HepG2 (cell line): Measurements from ENCODE around the gene NSMF. TPM values are rescaled to one million over a fixed set of nuclear protein-coding genes. Genes with fewer than 3 reads are reported as not detected.

ENCODE experiments used
- ATAC-seq: fragments of 200-7000 bp; cut with Tn5 transposase; 3 replicates; pipeline ENCODE4 v1.9.1; 2020; ENCODE audit warnings: mild to moderate bottlenecking, moderate library complexity
- BruUV-seq: library from RNA; stranded (reverse); fragments of 400-500 nt; replicated peaks from 2 replicates; lab custom pipeline; 2021; lab: Mats Ljungman, UMichigan
- CTCF ChIA-PET: fragments of 300-600 bp; formaldehyde crosslinking; extraction: SDS; loops from one replicate; lab custom pipeline; 2021; ENCODE audit warnings: low total read pairs, inconsistent platforms, low intra/inter-chr PET ratio; lab: Yijun Ruan, JAX
- POLR2A ChIA-PET: fragments of 350-600 bp; sonication (Branson Sonifier 250); formaldehyde crosslinking; loops from one replicate; lab custom pipeline; 2020; ENCODE audit warnings: antibody characterized with exemption, inconsistent platforms; lab: Yijun Ruan, JAX
- DNase-seq: peaks from one replicate; pipeline ENCODE4 v3.0.0-alpha.2; 2015; ENCODE audit warnings: low spot score
- FAIRE-seq: peaks from 3 replicates; lab custom pipeline; 2011; peaks lifted over from hg19 to GRCh38; lab: Jason Lieb, UNC
- H2AFZ ChIP-seq: one replicate; pipeline ENCODE4 v1.6.1; 2011; ENCODE audit warnings: low read length, inconsistent platforms
- H3K27ac ChIP-seq: fragments of 300-600 bp; 3 replicates; pipeline ENCODE4 v1.8.0; 2011; ENCODE audit warnings: mixed run types, mild to moderate bottlenecking, mixed read lengths, low read length, inconsistent platforms; ENCODE audit not compliant: insufficient read depth; ENCODE audit errors: extremely low read length
- H3K27me3 ChIP-seq, 2 experiments: fragments of 200-600 bp in 1 of 2; 2 replicates in 1 of 2; 3 replicates in 1 of 2; pipeline versions ENCODE4 v1.6.0 to v1.8.0; 2011; ENCODE audit warnings: low read length in 2 of 2, mild to moderate bottlenecking in 2 of 2, moderate library complexity in 2 of 2, inconsistent platforms in 1 of 2; ENCODE audit not compliant: insufficient read depth in 2 of 2, control insufficient read depth in 1 of 2
- H3K36me3 ChIP-seq, 2 experiments: fragments of 200-600 bp in 1 of 2; replicated peaks in 1 of 2; 2 replicates in 1 of 2; 3 replicates in 1 of 2; pipeline versions ENCODE4 v1.5.1 to v1.8.0; 2011; ENCODE audit warnings: low read length in 2 of 2, inconsistent platforms in 1 of 2; ENCODE audit not compliant: insufficient read depth in 2 of 2, control insufficient read depth in 1 of 2
- H3K4me1 ChIP-seq: 2 replicates; pipeline ENCODE4 v1.5.1; 2012; ENCODE audit warnings: low read length, inconsistent platforms; ENCODE audit not compliant: insufficient read depth
- H3K4me2 ChIP-seq: 2 replicates; pipeline ENCODE4 v1.6.0; 2011; ENCODE audit warnings: low read depth, low read length, inconsistent platforms
- H3K4me3 ChIP-seq, 3 experiments: fragments of 200-600 bp in 1 of 3; sonication (generic), shearing (Covaris generic) in 1 of 3; replicated peaks in 1 of 3; 2 replicates each; pipeline ENCODE4 v1.5.1; 2011 to 2016; ENCODE audit warnings: low read length in 3 of 3, inconsistent platforms in 2 of 3, low read depth in 2 of 3, mild to moderate bottlenecking in 2 of 3, control low read depth in 1 of 3, mixed read lengths in 1 of 3; ENCODE audit not compliant: insufficient read depth in 1 of 3
- H3K79me2 ChIP-seq: one replicate; pipeline ENCODE4 v1.6.1; 2011; ENCODE audit warnings: low read length, inconsistent platforms; ENCODE audit not compliant: insufficient read depth
- H3K9ac ChIP-seq: 2 replicates; pipeline ENCODE4 v1.6.0; 2011; ENCODE audit warnings: mild to moderate bottlenecking, low read depth, low read length, inconsistent platforms; ENCODE audit not compliant: insufficient read depth
- H3K9me3 ChIP-seq: 2 replicates; pipeline ENCODE4 v1.5.1; 2012; ENCODE audit warnings: mild to moderate bottlenecking, low read length
- H4K20me1 ChIP-seq: 2 replicates; pipeline ENCODE4 v1.6.0; 2011; ENCODE audit warnings: inconsistent platforms, mild to moderate bottlenecking, low read length, moderate library complexity; ENCODE audit not compliant: insufficient read depth
- AGO2 ChIP-seq: fragments of 200-400 bp; formaldehyde crosslinking; optimal IDR thresholded peaks from 2 replicates; pipeline ENCODE3; 2017; ENCODE audit warnings: mild to moderate bottlenecking, low read depth, low read length, moderate library complexity
- HNRNPL ChIP-seq: fragments of 200-400 bp; formaldehyde crosslinking; IDR thresholded peaks from 2 replicates; pipeline ENCODE4 v1.6.1; 2017; ENCODE audit warnings: mild to moderate bottlenecking, low read depth, low read length
- ZNF496 ChIP-seq: sonication (generic); formaldehyde crosslinking; IDR thresholded peaks from 2 replicates; pipeline ENCODE4 v1.8.1; 2023; ENCODE audit warnings: mild to moderate bottlenecking, moderate library complexity, missing genetic modification reagents; ENCODE audit not compliant: insufficient replicate concordance
- ZNF768 ChIP-seq: sonication (generic); formaldehyde crosslinking; IDR thresholded peaks from 2 replicates; pipeline ENCODE4 v1.4.0; 2020; ENCODE audit warnings: missing genetic modification reagents
- WGBS: methylation state at CpG from one replicate; pipeline ENCODE4 v1.1.6; 2017; ENCODE audit warnings: low lambda C conversion rate; 5-methylcytosine and 5-hydroxymethylcytosine counted together
- in situ Hi-C: cut with HindIII; loops from 2 replicates; pipeline ENCODE4 v1.10.0; 2017; ENCODE audit warnings: low pct_unique_long_range_greater_than_20kb; ENCODE audit not compliant: extremely low pct_ligation_motif_present
- intact Hi-C: fragments of 100-400 bp; cut with micrococcal nuclease; formaldehyde crosslinking; loops from one replicate; pipeline ENCODE4 v1.10.0; 2022; ENCODE audit not compliant: unreplicated experiment
- polyA plus RNA-seq, 8 experiments: library from polyadenylated mRNA; depleted of rRNA in 3 of 8; stranded (reverse) in 7 of 8; unstranded in 1 of 8; fragments of >200 nt; fragmentation: Illumina TruSeq in 4 of 8; extraction: Trizol in 4 of 8; gene quantifications; 2 replicates each; pipeline versions ENCODE4 v1.2.1 to v1.2.3, GENCODE V29; 2011 to 2016; ENCODE audit warnings: low read depth in 4 of 8, missing spikeins in 1 of 8, mixed read lengths in 1 of 8; ENCODE audit not compliant: insufficient read depth in 1 of 8
- total RNA-seq, 5 experiments: library from RNA; depleted of rRNA; stranded (reverse); fragments of >200 nt; fragmentation: Illumina TruSeq; extraction: Trizol; gene quantifications; 2 replicates each; pipeline ENCODE4 v1.2.3, GENCODE V29; 2016; ENCODE audit warnings: low read depth in 1 of 5
- TF ChIP-seq, protein P1 (sequence below): sonication (generic); formaldehyde crosslinking; IDR thresholded peaks from 2 replicates; pipeline ENCODE4 v1.4.0; 2020; ENCODE audit warnings: missing genetic modification reagents, mild to moderate bottlenecking, borderline replicate concordance
- TF ChIP-seq, protein P2 (sequence below): sonication (generic); formaldehyde crosslinking; IDR thresholded peaks from 2 replicates; pipeline ENCODE4 v1.4.0; 2020; ENCODE audit warnings: mild to moderate bottlenecking, missing genetic modification reagents, borderline replicate concordance
- TF ChIP-seq, protein P3 (sequence below): sonication (generic); formaldehyde crosslinking; IDR thresholded peaks from 2 replicates; pipeline ENCODE4 v1.9.0; 2021; ENCODE audit warnings: missing genetic modification reagents, mild to moderate bottlenecking, borderline replicate concordance

NSMF gene
- total and polyA plus RNA-seq, 2 of the 13 experiments (the other 11 are each of a cell fraction or from before 2014, with no cell fraction given) = 44.3 to 183 TPM

DNA sequence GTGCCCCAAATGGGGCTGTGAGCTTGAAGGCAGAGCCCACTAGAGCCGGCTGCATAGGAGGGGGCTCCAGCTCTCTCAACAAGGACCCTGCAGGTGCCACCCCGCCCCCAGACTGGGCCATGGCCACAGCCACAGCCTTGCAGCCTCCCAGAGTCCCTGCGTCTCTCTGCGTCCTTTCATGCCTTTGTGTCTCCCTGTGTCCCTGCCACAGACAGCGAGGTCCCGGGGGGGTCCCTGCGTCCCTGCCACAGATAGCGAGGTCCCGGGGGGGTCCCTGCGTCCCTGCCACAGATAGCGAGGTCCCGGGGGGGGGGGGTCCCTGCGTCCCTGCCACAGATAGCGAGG is 29.6 kb downstream of the NSMF start:
- in situ Hi-C loops (no loop called here), intact Hi-C loops (no loop called here)
- POLR2A ChIA-PET = interaction anchor here (1.9 kb wide), 1 partner anchor 12 kb away, joined by 6 read pairs; the partner anchor contains the start of gene ENTPD8
- ATAC-seq (no peak), DNase-seq (no peak), FAIRE-seq (no peak)
- TF ChIP-seq, protein P1, sequence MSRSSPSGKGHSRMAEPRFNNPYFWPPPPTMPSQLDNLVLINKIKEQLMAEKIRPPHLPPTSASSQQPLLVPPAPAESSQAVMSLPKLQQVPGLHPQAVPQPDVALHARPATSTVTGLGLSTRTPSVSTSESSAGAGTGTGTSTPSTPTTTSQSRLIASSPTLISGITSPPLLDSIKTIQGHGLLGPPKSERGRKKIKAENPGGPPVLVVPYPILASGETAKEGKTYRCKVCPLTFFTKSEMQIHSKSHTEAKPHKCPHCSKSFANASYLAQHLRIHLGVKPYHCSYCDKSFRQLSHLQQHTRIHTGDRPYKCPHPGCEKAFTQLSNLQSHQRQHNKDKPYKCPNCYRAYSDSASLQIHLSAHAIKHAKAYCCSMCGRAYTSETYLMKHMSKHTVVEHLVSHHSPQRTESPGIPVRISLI = no peak
- TF ChIP-seq HNRNPL (0 out of 2 replicates have a peak, but pooled peaks have one; percentile 0), AGO2 (peak; percentile 8)
- Histone ChIP-seq H3K4me1 (peaks cover 5% of the 10 kb centered on the region), H3K27ac (no peak overlapping the region), H3K79me2 (no peaks in the 10 kb centered on the region), H3K9me3 (no peaks in the 10 kb centered on the region), H3K4me2 (no peak overlapping the region), H3K27me3 (no peaks in the 10 kb centered on the region), H3K36me3 (no peaks in the 10 kb centered on the region), H4K20me1 (no peaks in the 10 kb centered on the region), H3K9ac (no peak overlapping the region), H2AFZ (no peak overlapping the region), H3K4me3 (no peak overlapping the region)
- 58% methylated on average over 3 of the region's 14 CpGs for WGBS
- no TSS peak for BruUV-seq
- CTCF ChIA-PET = no interaction called here

DNA sequence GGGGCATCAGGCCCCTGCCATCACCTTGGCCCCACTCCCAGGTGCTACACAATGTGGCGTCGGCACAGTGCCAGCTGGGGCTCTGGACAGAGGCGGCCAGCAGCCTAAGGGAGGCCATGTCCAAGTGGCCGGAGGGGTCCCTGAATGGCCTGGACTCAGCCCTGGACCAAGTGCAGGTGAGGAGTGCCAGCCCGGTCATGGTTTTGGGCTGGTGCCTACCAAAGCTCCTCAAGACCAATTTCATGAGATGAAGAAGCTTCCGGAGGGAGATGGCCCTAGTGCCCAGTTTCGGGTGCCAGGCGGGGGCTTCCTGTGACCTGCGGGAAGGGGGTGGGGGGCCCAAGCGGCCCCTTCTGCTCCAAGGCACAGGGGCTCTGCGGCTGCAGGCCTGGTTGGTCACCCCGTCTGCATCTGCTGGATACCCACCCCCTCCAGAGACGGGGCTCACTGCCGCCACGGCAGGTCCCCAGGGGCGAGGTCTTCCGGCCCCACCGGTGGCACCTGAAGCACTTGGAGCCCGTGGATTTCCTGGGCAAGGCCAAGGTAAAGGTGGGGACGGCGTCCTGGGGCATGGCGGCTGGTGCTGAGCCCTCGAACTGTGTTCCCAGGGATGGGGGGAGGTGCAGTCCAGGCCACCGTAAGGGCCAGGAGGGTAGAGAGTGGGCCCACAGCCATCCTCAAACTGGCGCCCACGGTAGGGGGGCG is 30.1 kb downstream of the NSMF start:
- ChIA-PET CTCF (no interaction called here), POLR2A (interaction anchor here (1.9 kb wide), 1 partner anchor 12 kb away, joined by 6 read pairs; the partner anchor contains the start of gene ENTPD8)
- Histone ChIP-seq H3K27me3 (no peaks in the 10 kb centered on the region), H3K9me3 (no peaks in the 10 kb centered on the region), H3K4me3 (no peak overlapping the region), H3K79me2 (no peaks in the 10 kb centered on the region), H2AFZ (no peak overlapping the region), H3K36me3 (no peaks in the 10 kb centered on the region), H4K20me1 (no peaks in the 10 kb centered on the region), H3K27ac (no peak overlapping the region), H3K4me1 (peaks cover 10% of the 10 kb centered on the region), H3K9ac (no peak overlapping the region), H3K4me2 (no peak overlapping the region)
- in situ Hi-C loops = no loop called here
- FAIRE-seq = no peak
- DNase-seq = no peak
- intact Hi-C loops = no loop called here
- ATAC-seq = no peak
- WGBS = 69% methylated on average over 6 of the region's 27 CpGs
- TF ChIP-seq AGO2 (peak; percentile 66), HNRNPL (0 out of 2 replicates have a peak, but pooled peaks have one; percentile 10), ZNF496 (CRISPR knock-in tag) (no peak), ZNF768 (0 out of 2 replicates have a peak, but pooled peaks have one; percentile 12)
- TF ChIP-seq, protein P2, sequence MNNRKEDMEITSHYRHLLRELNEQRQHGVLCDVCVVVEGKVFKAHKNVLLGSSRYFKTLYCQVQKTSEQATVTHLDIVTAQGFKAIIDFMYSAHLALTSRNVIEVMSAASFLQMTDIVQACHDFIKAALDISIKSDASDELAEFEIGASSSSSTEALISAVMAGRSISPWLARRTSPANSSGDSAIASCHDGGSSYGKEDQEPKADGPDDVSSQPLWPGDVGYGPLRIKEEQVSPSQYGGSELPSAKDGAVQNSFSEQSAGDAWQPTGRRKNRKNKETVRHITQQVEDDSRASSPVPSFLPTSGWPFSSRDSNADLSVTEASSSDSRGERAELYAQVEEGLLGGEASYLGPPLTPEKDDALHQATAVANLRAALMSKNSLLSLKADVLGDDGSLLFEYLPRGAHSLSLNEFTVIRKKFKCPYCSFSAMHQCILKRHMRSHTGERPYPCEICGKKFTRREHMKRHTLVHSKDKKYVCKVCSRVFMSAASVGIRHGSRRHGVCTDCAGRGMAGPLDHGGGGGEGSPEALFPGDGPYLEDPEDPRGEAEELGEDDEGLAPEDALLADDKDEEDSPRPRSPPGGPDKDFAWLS (CRISPR knock-in tag) = no peak
- TF ChIP-seq, protein P3, sequence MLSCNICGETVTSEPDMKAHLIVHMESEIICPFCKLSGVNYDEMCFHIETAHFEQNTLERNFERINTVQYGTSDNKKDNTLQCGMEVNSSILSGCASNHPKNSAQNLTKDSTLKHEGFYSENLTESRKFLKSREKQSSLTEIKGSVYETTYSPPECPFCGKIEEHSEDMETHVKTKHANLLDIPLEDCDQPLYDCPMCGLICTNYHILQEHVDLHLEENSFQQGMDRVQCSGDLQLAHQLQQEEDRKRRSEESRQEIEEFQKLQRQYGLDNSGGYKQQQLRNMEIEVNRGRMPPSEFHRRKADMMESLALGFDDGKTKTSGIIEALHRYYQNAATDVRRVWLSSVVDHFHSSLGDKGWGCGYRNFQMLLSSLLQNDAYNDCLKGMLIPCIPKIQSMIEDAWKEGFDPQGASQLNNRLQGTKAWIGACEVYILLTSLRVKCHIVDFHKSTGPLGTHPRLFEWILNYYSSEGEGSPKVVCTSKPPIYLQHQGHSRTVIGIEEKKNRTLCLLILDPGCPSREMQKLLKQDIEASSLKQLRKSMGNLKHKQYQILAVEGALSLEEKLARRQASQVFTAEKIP (CRISPR knock-in tag) = no peak
- no TSS peak for BruUV-seq
